GM12878 (cell line): ENCODE data around the gene RNF166. TPM values are rescaled to one million over a fixed set of nuclear protein-coding genes. Genes with fewer than 3 reads are reported as not detected.
A peak's percentile ranks its signal among the peaks of the same experiment; 100 is the strongest.

Experiments
- ATAC-seq: fragments of 200-7000 bp; cut with Tn5 transposase; 3 replicates; pipeline ENCODE4 v1.9.1; 2020; ENCODE audit warnings: mild to moderate bottlenecking, moderate library complexity
- BruUV-seq: library from RNA; stranded (reverse); fragments of 400-500 nt; replicated peaks from 2 replicates; lab custom pipeline; 2021; lab: Mats Ljungman, UMichigan
- CTCF ChIA-PET: fragments of 300-600 bp; sonication (Branson Sonifier 250); formaldehyde crosslinking; extraction: SDS; loops from one replicate; lab custom pipeline; 2021; ENCODE audit warnings: inconsistent platforms; lab: Yijun Ruan, JAX
- POLR2A ChIA-PET: fragments of 350-600 bp; formaldehyde crosslinking; extraction: SDS; loops from one replicate; lab custom pipeline; 2021; ENCODE audit warnings: inconsistent platforms; lab: Charles Lee
- RAD21 ChIA-PET: fragments of 300-600 bp; sonication (Branson Sonifier 250); formaldehyde crosslinking; loops from one replicate; lab custom pipeline; 2023; ENCODE audit warnings: antibody characterized with exemption; ENCODE audit not compliant: unreplicated experiment; lab: Charles Lee
- SMC1A ChIA-PET: fragments of 300-600 bp; sonication (Branson Sonifier 250); formaldehyde crosslinking; loops from one replicate; lab custom pipeline; 2023; ENCODE audit not compliant: unreplicated experiment, uncharacterized antibody; lab: Charles Lee
- DNase-seq: peaks from one replicate; pipeline ENCODE4 v3.0.0-alpha.2; 2011; ENCODE audit warnings: low read depth, low spot score
- FAIRE-seq: peaks from 3 replicates; lab custom pipeline; 2011; peaks lifted over from hg19 to GRCh38; lab: Jason Lieb, UNC
- H2AFZ ChIP-seq: 2 replicates; pipeline ENCODE4 v1.6.0; 2011; ENCODE audit warnings: low read depth, low read length, control low read depth; ENCODE audit not compliant: control insufficient read depth
- H3K27ac ChIP-seq: 2 replicates; pipeline ENCODE4 v1.5.1; 2011; ENCODE audit warnings: control low read depth; ENCODE audit not compliant: control insufficient read depth, insufficient read depth
- H3K27me3 ChIP-seq, 2 experiments: replicated peaks in 1 of 2; 2 replicates each; pipeline versions ENCODE4 v1.6.0 to v1.6.1; 2011; ENCODE audit warnings: low read length in 1 of 2; ENCODE audit not compliant: control insufficient read depth in 2 of 2, insufficient read depth in 2 of 2
- H3K36me3 ChIP-seq, 2 experiments: 2 replicates each; pipeline ENCODE4 v1.5.1; 2011; ENCODE audit warnings: low read length in 1 of 2; ENCODE audit not compliant: control insufficient read depth in 2 of 2, insufficient read depth in 2 of 2
- H3K4me1 ChIP-seq: 2 replicates; pipeline ENCODE4 v1.6.1; 2011; ENCODE audit warnings: mild to moderate bottlenecking, low read length, moderate library complexity, mixed read lengths; ENCODE audit not compliant: control insufficient read depth, insufficient read depth
- H3K4me2 ChIP-seq: 2 replicates; pipeline ENCODE4 v1.6.0; 2011; ENCODE audit warnings: control low read depth; ENCODE audit not compliant: control insufficient read depth, insufficient read depth
- H3K4me3 ChIP-seq: fragments of 200-600 bp; sonication (generic); 2 replicates; pipeline ENCODE4 v1.5.1; 2016
- H3K79me2 ChIP-seq: 2 replicates; pipeline ENCODE4 v1.6.0; 2011; ENCODE audit warnings: low read length; ENCODE audit not compliant: control insufficient read depth, insufficient read depth
- H3K9ac ChIP-seq: 2 replicates; pipeline ENCODE4 v1.8.0; 2011; ENCODE audit warnings: low read length, control low read depth, mixed read lengths; ENCODE audit not compliant: control insufficient read depth, insufficient read depth
- H3K9me3 ChIP-seq: replicated peaks from 3 replicates; pipeline ENCODE4 v1.5.1; 2011; ENCODE audit warnings: mild to moderate bottlenecking, low read length; ENCODE audit not compliant: control insufficient read depth, insufficient read depth
- H4K20me1 ChIP-seq: 2 replicates; pipeline ENCODE4 v1.6.0; 2011; ENCODE audit not compliant: control insufficient read depth, insufficient read depth
- BACH1 ChIP-seq: fragments of 450-650 bp; IDR thresholded peaks from 2 replicates; pipeline ENCODE4 v1.6.1; 2017; ENCODE audit warnings: mild to moderate bottlenecking, borderline replicate concordance
- CHD1 ChIP-seq: IDR thresholded peaks from 2 replicates; pipeline ENCODE4 v1.6.1; 2012; ENCODE audit warnings: low read depth, low read length, improper control_type of control experiment
- EZH2 ChIP-seq: IDR thresholded peaks from 2 replicates; pipeline ENCODE4 v1.6.1; 2012; ENCODE audit warnings: low read depth, mild to moderate bottlenecking, control low read depth, inconsistent platforms, low read length, borderline replicate concordance; ENCODE audit not compliant: control insufficient read depth
- HCFC1 ChIP-seq: fragments of 150-350 bp; IDR thresholded peaks from 2 replicates; pipeline ENCODE4 v1.6.1; 2014; ENCODE audit warnings: low read length
- NR2C2 ChIP-seq: IDR thresholded peaks from 2 replicates; pipeline ENCODE4 v1.6.1; 2011; ENCODE audit warnings: borderline replicate concordance, low read depth; ENCODE audit not compliant: control insufficient read depth, insufficient read length
- PAX5 ChIP-seq: IDR thresholded peaks from 2 replicates; pipeline ENCODE4 v1.6.1; 2011; ENCODE audit warnings: low read depth, low read length, borderline replicate concordance
- POLR2A ChIP-seq: IDR thresholded peaks from 2 replicates; pipeline ENCODE4 v1.6.1; 2011; ENCODE audit warnings: low read depth, mild to moderate bottlenecking, low read length
- SMAD1 ChIP-seq: fragments of 450-650 bp; IDR thresholded peaks from 2 replicates; pipeline ENCODE4 v1.6.1; 2018; ENCODE audit warnings: mild to moderate bottlenecking, low read depth; ENCODE audit not compliant: partially characterized antibody
- ZSCAN29 ChIP-seq: fragments of 450-650 bp; IDR thresholded peaks from 2 replicates; pipeline ENCODE4 v1.6.1; 2017; ENCODE audit warnings: mild to moderate bottlenecking, moderate library complexity
- WGBS: methylation state at CpG from one replicate; pipeline ENCODE4 v1.1.6; 2016; ENCODE audit warnings: low lambda C conversion rate; ENCODE audit not compliant: insufficient replicate concordance, insufficient coverage; ENCODE audit errors: missing lambda C conversion rate; 5-methylcytosine and 5-hydroxymethylcytosine counted together
- in situ Hi-C: fragments of 300-500 bp; cut with MboI; formaldehyde crosslinking; loops from 9 replicates; pipeline ENCODE4 v1.14.3; 2018; ENCODE audit warnings: mixed read lengths
- intact Hi-C: fragments of 100-400 bp; cut with micrococcal nuclease; formaldehyde crosslinking; loops from one replicate; pipeline ENCODE4 v1.14.2; 2022; ENCODE audit not compliant: unreplicated experiment
- polyA plus RNA-seq, 11 experiments: library from polyadenylated mRNA; depleted of rRNA in 4 of 11; unstranded in 6 of 11; stranded (reverse) in 5 of 11; fragments of >200 nt; fragmentation: Nextera tagmentation in 4 of 11; fragmentation: Illumina TruSeq in 1 of 11; extraction: Ambion mirVana in 4 of 11; extraction: Trizol in 1 of 11; gene quantifications; 1 replicate in 1 of 11; 2 replicates in 10 of 11; pipeline versions ENCODE4 v1.2.1 to v1.2.3, GENCODE V29; 2011 to 2016; ENCODE audit warnings: inconsistent platforms in 2 of 11, missing spikeins in 2 of 11, low read depth in 1 of 11
- total RNA-seq, 4 experiments: library from RNA; depleted of rRNA in 3 of 4; stranded (reverse); fragments of >200 nt in 3 of 4; fragmentation: Illumina TruSeq in 1 of 4; extraction: Trizol in 1 of 4; gene quantifications; 2 replicates each; pipeline versions ENCODE4 v1.2.1 to v1.2.3, GENCODE V29; 2013 to 2021
- TF ChIP-seq, protein P1 (sequence below): fragments of 450-650 bp; IDR thresholded peaks from 2 replicates; pipeline ENCODE4 v1.6.1; 2014; ENCODE audit warnings: mild to moderate bottlenecking
- TF ChIP-seq, protein P2 (sequence below): fragments of 450-650 bp; IDR thresholded peaks from 2 replicates; pipeline ENCODE4 v1.6.1; 2017; ENCODE audit warnings: mild to moderate bottlenecking, moderate library complexity
- TF ChIP-seq, protein P3 (sequence below): IDR thresholded peaks from 2 replicates; pipeline ENCODE4 v1.6.1; 2012; ENCODE audit warnings: low read depth, low read length, improper control_type of control experiment

The RNF166 gene
- total and polyA plus RNA-seq, 10 of the 15 experiments (the other 5 are each of a cell fraction or from before 2014, with no cell fraction given) = 0.48 to 32.8 (median 12.1) TPM

DNA sequence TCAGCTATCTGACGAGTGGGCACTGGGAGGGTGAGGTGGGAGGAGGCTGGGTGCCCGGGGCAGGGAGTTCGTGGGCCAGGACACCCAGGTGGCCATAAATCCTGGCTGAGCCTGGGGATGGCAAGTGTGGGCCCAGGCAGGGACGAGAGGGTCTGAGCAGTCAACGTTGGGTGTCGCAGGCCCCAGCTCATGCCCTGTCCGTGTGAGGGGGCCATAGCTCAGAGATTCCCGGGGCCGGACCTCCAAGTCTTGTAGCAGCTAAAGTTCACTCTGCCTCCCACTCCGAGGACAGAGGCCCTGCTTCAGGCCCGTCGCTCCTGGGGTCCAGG is 34.5 kb upstream of the RNF166 start:
- Histone ChIP-seq H3K27me3 (no peaks in the 10 kb centered on the region), H3K36me3 (peaks cover 4 to 36% of the 10 kb centered on the region in 2 experiments; a peak in 3 of 4 replicates), H3K4me2 (no peak overlapping the region), H3K9me3 (no peaks in the 10 kb centered on the region), H3K4me1 (peaks cover 9% of the 10 kb centered on the region), H2AFZ (no peak overlapping the region), H3K9ac (no peak overlapping the region), H3K27ac (no peak overlapping the region), H4K20me1 (no peaks in the 10 kb centered on the region), H3K79me2 (no peaks in the 10 kb centered on the region; the same call in none of the 2 replicates), H3K4me3 (no peak overlapping the region)
- TF ChIP-seq BACH1 (no peak), POLR2A (0 out of 2 replicates have a peak, but pooled peaks have one; percentile 23), PAX5 (no peak)
- ChIA-PET SMC1A (no interaction called here), CTCF (interaction anchor here (0.6 kb wide), 1 partner anchor 10 kb away, joined by 4 read pairs; no protein-coding TSS in a partner anchor), RAD21 (no interaction called here), POLR2A (no interaction called here)
- ATAC-seq = no peak
- DNase-seq = no peak
- no TSS peak for BruUV-seq
- FAIRE-seq = no peak
- in situ Hi-C loops (no loop called here), intact Hi-C loops (loop anchor here (10.0 kb wide), 1 partner anchor 474 kb away; the partner anchor contains the start of gene ZNF778)
- 84% methylated on average over 12 of the region's 12 CpGs for WGBS

DNA sequence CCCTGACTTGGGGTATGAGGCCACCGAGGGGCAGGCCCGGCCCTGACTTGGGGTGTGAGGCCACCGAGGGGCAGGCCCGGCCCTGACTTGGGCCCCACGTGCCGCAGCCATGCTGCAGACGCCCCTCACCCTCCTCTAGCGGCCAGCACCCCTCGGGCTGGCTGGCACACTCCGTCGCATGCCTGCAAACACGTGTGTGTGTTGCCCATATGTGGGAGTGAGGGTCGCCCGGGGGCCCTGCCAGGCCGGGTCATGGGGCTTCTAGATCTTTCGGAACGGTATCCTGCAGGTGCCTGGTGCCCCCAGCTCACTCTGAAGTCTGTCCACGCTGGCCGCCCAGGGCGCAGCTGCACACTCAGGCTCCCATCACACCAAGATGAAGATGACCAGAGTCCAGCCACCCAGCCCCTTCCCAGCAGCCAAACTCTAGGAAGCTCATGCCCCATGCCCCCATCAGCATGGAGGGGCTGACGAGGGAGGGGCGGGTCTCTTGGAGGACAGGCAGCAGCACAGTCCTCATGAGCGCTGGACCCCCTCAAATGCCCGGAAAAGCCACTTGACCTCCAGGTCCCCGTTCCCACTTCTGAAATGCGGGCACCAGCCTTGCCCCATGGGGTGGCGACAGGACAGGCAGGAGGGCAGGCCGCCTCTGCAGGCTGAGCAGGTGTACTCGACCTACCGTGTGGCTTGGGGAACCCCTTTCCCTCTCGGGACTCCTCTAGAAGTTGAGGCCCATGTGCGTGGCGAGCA is 33.9 kb upstream of the RNF166 start:
- Histone ChIP-seq H3K79me2 (no peaks in the 10 kb centered on the region; the same call in none of the 2 replicates), H3K9ac (no peak overlapping the region), H3K4me2 (no peak overlapping the region), H3K9me3 (no peaks in the 10 kb centered on the region), H3K4me3 (no peak overlapping the region), H3K4me1 (peaks cover 5% of the 10 kb centered on the region), H3K36me3 (peaks cover 4 to 42% of the 10 kb centered on the region in 2 experiments; a peak in 3 of 4 replicates), H3K27me3 (no peaks in the 10 kb centered on the region), H3K27ac (no peak overlapping the region), H4K20me1 (no peaks in the 10 kb centered on the region), H2AFZ (no peak overlapping the region)
- FAIRE-seq (no peak), DNase-seq (no peak), ATAC-seq (no peak)
- WGBS = 92% methylated on average over 32 of the region's 33 CpGs
- CTCF ChIA-PET = no interaction called here
- in situ Hi-C loops = no loop called here
- BruUV-seq = no TSS peak
- intact Hi-C loops = loop anchor here (10.0 kb wide), 1 partner anchor 475 kb away; the partner anchor contains the start of gene ZNF778
- SMC1A ChIA-PET = no interaction called here
- POLR2A ChIA-PET = no interaction called here
- RAD21 ChIA-PET = no interaction called here
- no peak for TF ChIP-seq HCFC1
- no peak for TF ChIP-seq CHD1
- no peak for TF ChIP-seq SMAD1
- no peak for TF ChIP-seq ZSCAN29
- TF ChIP-seq, protein P1, sequence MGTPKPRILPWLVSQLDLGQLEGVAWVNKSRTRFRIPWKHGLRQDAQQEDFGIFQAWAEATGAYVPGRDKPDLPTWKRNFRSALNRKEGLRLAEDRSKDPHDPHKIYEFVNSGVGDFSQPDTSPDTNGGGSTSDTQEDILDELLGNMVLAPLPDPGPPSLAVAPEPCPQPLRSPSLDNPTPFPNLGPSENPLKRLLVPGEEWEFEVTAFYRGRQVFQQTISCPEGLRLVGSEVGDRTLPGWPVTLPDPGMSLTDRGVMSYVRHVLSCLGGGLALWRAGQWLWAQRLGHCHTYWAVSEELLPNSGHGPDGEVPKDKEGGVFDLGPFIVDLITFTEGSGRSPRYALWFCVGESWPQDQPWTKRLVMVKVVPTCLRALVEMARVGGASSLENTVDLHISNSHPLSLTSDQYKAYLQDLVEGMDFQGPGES = no peak
- TF ChIP-seq NR2C2 = no peak
- TF ChIP-seq, protein P2, sequence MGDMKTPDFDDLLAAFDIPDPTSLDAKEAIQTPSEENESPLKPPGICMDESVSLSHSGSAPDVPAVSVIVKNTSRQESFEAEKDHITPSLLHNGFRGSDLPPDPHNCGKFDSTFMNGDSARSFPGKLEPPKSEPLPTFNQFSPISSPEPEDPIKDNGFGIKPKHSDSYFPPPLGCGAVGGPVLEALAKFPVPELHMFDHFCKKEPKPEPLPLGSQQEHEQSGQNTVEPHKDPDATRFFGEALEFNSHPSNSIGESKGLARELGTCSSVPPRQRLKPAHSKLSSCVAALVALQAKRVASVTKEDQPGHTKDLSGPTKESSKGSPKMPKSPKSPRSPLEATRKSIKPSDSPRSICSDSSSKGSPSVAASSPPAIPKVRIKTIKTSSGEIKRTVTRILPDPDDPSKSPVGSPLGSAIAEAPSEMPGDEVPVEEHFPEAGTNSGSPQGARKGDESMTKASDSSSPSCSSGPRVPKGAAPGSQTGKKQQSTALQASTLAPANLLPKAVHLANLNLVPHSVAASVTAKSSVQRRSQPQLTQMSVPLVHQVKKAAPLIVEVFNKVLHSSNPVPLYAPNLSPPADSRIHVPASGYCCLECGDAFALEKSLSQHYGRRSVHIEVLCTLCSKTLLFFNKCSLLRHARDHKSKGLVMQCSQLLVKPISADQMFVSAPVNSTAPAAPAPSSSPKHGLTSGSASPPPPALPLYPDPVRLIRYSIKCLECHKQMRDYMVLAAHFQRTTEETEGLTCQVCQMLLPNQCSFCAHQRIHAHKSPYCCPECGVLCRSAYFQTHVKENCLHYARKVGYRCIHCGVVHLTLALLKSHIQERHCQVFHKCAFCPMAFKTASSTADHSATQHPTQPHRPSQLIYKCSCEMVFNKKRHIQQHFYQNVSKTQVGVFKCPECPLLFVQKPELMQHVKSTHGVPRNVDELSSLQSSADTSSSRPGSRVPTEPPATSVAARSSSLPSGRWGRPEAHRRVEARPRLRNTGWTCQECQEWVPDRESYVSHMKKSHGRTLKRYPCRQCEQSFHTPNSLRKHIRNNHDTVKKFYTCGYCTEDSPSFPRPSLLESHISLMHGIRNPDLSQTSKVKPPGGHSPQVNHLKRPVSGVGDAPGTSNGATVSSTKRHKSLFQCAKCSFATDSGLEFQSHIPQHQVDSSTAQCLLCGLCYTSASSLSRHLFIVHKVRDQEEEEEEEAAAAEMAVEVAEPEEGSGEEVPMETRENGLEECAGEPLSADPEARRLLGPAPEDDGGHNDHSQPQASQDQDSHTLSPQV = no peak
- TF ChIP-seq, protein P3, sequence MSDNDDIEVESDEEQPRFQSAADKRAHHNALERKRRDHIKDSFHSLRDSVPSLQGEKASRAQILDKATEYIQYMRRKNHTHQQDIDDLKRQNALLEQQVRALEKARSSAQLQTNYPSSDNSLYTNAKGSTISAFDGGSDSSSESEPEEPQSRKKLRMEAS = no peak
- no peak for TF ChIP-seq EZH2
